ENCODE data around the gene TMEM98.
"Not testable (repeated sequence)": the region's sequence is repeated elsewhere in the genome, so short reads cannot be mapped to it uniquely, and the experiment has no call there.

Gene TMEM98

DNA sequence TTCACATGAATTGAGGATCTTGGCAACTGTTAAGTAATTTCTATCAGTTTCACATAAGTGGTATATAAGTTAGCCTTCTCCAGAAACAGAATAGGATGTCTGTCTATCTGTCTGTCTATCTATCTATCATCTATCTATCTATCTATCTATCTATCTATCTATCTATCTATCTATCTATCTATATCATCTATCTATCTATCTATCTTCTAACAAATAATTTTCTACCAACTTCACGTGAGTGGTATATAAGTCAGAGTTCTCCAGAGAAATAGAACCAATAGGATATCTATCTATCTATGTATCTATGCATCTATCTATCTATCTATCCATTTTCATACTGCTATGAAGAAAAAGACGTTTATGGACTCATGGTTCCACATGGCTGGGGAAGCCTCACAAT, 52.3 kb downstream of the TMEM98 start:
- no peaks in the 10 kb centered on the region for H3K9me3 ChIP-seq (ENCODE audit: control insufficient read depth in 2 of 2, low read length in 2 of 2)
- no peak overlapping the region for H3K4me3 ChIP-seq (ENCODE audit: low read length in 2 of 2)
- H3K4me1 ChIP-seq (ENCODE audit: control insufficient read depth, insufficient read depth, low read length), result no peaks in the 10 kb centered on the region
- H3K36me3 ChIP-seq (ENCODE audit: control insufficient read depth in 2 of 2, insufficient read depth in 2 of 2, low read length in 2 of 2), result no peaks in the 10 kb centered on the region
- no peak overlapping the region for H3K27ac ChIP-seq (ENCODE audit: low read length)
- no peak overlapping the region for H3K9ac ChIP-seq (ENCODE audit: low read length in 2 of 2)
- peaks cover 0 to 2% of the 10 kb centered on the region in 2 donors for H3K27me3 ChIP-seq (ENCODE audit: control insufficient read depth in 1 of 2, insufficient read depth in 2 of 2, low read length in 2 of 2)

- H3K27ac ChIP-seq (ENCODE audit: low read length); H3K4me1 ChIP-seq (ENCODE audit: control insufficient read depth, insufficient read depth, low read length); H3K27me3 ChIP-seq (ENCODE audit: control insufficient read depth in 1 of 2, insufficient read depth in 2 of 2, low read length in 2 of 2); H3K4me3 ChIP-seq (ENCODE audit: low read length in 2 of 2); H3K36me3 ChIP-seq (ENCODE audit: control insufficient read depth in 2 of 2, insufficient read depth in 2 of 2, low read length in 2 of 2); H3K9ac ChIP-seq (ENCODE audit: low read length in 2 of 2); H3K9me3 ChIP-seq (ENCODE audit: control insufficient read depth in 2 of 2, low read length in 2 of 2): not testable (repeated sequence)
Measured at GRCh38 chr17:32981611-32982010, 53.7 kb downstream of the TMEM98 start.

DNA sequence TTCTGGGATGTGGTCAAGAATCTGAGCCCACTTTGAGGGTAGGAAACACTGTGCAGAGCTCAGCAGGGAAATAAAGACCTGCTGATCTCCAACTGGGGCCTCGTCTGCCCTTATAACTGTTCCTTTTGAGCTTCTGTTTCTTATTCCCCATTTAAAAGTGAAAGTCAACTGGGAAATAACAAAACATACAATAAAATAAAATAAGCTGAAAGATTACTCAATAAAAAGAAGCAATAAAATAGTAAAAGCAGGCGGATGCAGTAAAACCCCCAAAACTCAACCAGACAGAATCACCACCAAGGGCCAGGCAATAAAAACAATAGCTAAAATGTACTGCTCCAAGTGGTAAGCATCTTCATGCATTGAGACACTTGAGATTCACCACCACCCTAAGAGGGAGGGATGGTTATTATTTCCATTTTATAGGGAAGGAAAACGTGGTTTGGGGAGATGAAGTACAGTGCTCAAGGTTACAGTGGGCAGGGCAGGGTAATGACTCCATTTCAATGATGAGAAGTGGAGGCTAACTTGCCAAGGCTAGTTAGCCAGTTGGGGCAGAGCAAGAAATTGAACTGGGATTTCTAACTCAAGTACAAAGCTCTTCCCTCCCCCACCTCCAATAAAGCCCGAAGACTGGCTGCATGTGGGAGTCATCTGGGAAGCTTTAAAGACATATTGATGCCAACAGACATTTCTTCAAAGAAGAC, 57.2 kb downstream of the TMEM98 start:
- Histone ChIP-seq H3K27ac (ENCODE audit: low read length) (no peak overlapping the region), H3K4me1 (ENCODE audit: control insufficient read depth, insufficient read depth, low read length) (no peaks in the 10 kb centered on the region), H3K9me3 (ENCODE audit: control insufficient read depth in 2 of 2, low read length in 2 of 2) (peaks cover 2 to 3% of the 10 kb centered on the region in 2 donors), H3K27me3 (ENCODE audit: control insufficient read depth in 1 of 2, insufficient read depth in 2 of 2, low read length in 2 of 2) (no peaks in the 10 kb centered on the region), H3K36me3 (ENCODE audit: control insufficient read depth in 2 of 2, insufficient read depth in 2 of 2, low read length in 2 of 2) (no peaks in the 10 kb centered on the region), H3K9ac (ENCODE audit: low read length in 2 of 2) (no peak overlapping the region), H3K4me3 (ENCODE audit: low read length in 2 of 2) (no peak overlapping the region)

DNA sequence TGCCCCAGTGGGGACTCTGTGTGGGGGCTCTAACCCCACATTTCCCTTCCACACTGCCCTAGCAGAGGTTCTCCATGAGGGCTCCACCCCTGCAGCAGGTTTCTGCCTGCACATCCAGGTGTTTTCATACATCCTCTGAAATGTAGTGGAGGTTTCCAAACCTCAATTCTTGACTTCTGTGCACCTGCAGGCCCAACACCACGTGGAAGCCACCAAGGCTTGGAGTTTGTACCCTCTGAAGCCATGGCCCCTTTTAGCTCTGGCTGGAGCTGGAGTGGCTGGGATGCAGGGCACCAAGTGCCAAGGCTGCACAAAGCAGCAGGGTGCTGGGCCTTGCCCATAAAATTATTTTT, 59.5 kb downstream of the TMEM98 start:
- H3K27ac ChIP-seq (ENCODE audit: low read length); H3K9me3 ChIP-seq (ENCODE audit: control insufficient read depth in 2 of 2, low read length in 2 of 2); H3K9ac ChIP-seq (ENCODE audit: low read length in 2 of 2); H3K4me1 ChIP-seq (ENCODE audit: control insufficient read depth, insufficient read depth, low read length); H3K36me3 ChIP-seq (ENCODE audit: control insufficient read depth in 2 of 2, insufficient read depth in 2 of 2, low read length in 2 of 2); H3K4me3 ChIP-seq (ENCODE audit: low read length in 2 of 2): not testable (repeated sequence)
- H3K27me3 ChIP-seq (ENCODE audit: control insufficient read depth in 1 of 2, insufficient read depth in 2 of 2, low read length in 2 of 2), result peaks cover 0 to 11% of the 10 kb centered on the region in 2 donors

DNA sequence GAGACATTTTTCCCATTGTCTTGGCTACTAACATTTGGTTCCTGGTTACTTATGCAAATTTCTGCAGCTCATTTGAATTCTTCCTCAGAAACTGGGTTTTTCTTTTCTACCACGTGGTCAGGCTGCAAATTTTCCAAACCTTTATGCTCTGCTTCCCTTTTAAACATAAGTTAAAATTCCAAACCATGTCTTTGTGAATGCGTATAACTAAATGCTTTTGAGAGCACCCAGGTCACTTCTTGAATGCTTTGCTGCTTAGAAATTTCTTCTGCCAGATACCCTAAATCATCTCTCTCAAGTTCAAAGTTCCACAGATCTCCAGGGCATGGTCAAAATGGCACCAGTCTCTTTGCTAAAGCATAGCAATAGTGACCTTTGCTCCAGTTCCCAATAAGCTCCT, 59.9 kb downstream of the TMEM98 start:
- not testable (repeated sequence) for H3K27ac ChIP-seq (ENCODE audit: low read length); H3K4me3 ChIP-seq (ENCODE audit: low read length in 2 of 2); H3K9ac ChIP-seq (ENCODE audit: low read length in 2 of 2); H3K36me3 ChIP-seq (ENCODE audit: control insufficient read depth in 2 of 2, insufficient read depth in 2 of 2, low read length in 2 of 2); H3K9me3 ChIP-seq (ENCODE audit: control insufficient read depth in 2 of 2, low read length in 2 of 2); H3K4me1 ChIP-seq (ENCODE audit: control insufficient read depth, insufficient read depth, low read length)
- H3K27me3 ChIP-seq (ENCODE audit: control insufficient read depth in 1 of 2, insufficient read depth in 2 of 2, low read length in 2 of 2), result peaks cover 0 to 12% of the 10 kb centered on the region in 2 donors

DNA sequence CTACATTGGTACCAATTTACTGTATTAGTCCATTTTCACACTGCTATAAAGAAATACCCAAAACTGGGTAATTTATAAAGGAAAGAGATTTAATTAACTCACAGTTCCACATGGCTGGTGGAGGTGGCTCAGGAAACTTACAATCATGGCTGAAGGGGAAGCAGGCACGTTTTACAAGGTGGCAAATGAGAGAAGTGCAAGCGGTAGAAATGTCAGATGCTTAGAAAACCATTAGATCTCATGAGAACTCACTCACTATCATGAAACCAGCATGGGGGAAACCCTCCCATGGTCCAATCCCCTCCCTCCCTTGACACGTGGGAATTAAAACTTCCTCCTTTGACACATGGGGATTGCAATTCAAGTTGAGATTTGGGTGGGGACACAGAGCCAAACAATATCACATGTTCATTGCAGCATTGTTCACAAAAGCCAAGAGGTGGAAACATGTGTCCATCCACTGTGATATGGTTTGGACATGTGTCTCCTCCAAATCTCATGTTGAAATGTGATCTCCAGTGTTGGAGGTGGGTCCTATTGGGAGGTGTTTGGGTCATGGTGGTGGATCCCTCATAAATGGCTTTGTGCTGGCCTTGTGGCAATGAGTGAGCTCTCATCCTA, 60.6 kb downstream of the TMEM98 start:
- H3K9me3 ChIP-seq (ENCODE audit: control insufficient read depth in 2 of 2, low read length in 2 of 2), result peaks cover 2 to 3% of the 10 kb centered on the region in 2 donors
- no peak overlapping the region for H3K27ac ChIP-seq (ENCODE audit: low read length)
- H3K27me3 ChIP-seq (ENCODE audit: control insufficient read depth in 1 of 2, insufficient read depth in 2 of 2, low read length in 2 of 2), result peaks cover 0 to 13% of the 10 kb centered on the region in 2 donors
- H3K9ac ChIP-seq (ENCODE audit: low read length in 2 of 2), result no peak overlapping the region
- H3K4me1 ChIP-seq (ENCODE audit: control insufficient read depth, insufficient read depth, low read length), result no peaks in the 10 kb centered on the region
- H3K4me3 ChIP-seq (ENCODE audit: low read length in 2 of 2), result no peak overlapping the region
- no peaks in the 10 kb centered on the region for H3K36me3 ChIP-seq (ENCODE audit: control insufficient read depth in 2 of 2, insufficient read depth in 2 of 2, low read length in 2 of 2)

GRCh38 chr17:32992321-32993033, 64.5 kb downstream of the TMEM98 start:
- no peak overlapping the region for H3K4me3 ChIP-seq (ENCODE audit: low read length in 2 of 2)
- no peak overlapping the region for H3K27ac ChIP-seq (ENCODE audit: low read length)
- peaks cover 0 to 3% of the 10 kb centered on the region in 2 donors for H3K9me3 ChIP-seq (ENCODE audit: control insufficient read depth in 2 of 2, low read length in 2 of 2)
- peaks cover 1 to 13% of the 10 kb centered on the region in 2 donors for H3K27me3 ChIP-seq (ENCODE audit: control insufficient read depth in 1 of 2, insufficient read depth in 2 of 2, low read length in 2 of 2)
- H3K9ac ChIP-seq (ENCODE audit: low read length in 2 of 2), result no peak overlapping the region
- no peaks in the 10 kb centered on the region for H3K36me3 ChIP-seq (ENCODE audit: control insufficient read depth in 2 of 2, insufficient read depth in 2 of 2, low read length in 2 of 2)
- no peaks in the 10 kb centered on the region for H3K4me1 ChIP-seq (ENCODE audit: control insufficient read depth, insufficient read depth, low read length)

DNA sequence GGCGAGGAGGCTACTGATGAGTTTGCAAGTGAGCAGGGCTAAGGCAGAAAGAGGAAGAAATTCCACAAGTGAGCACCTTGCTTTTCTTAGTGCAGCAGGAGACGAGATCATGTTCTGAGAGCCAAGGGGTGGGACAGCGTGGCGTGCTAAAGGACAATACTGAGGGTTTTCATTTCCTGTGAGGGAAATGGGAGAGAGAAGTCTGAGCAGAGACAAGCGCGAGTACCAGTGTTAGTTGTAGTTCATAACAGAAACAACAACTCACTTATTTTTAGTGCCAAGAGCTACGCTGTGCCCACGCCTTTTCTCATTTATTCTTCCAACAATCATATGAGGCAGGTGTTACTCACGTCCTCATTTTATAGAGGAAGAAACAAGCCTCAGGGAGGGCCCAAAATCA, 66.0 kb downstream of the TMEM98 start:
- no peaks in the 10 kb centered on the region for H3K36me3 ChIP-seq (ENCODE audit: control insufficient read depth in 2 of 2, insufficient read depth in 2 of 2, low read length in 2 of 2)
- H3K9ac ChIP-seq (ENCODE audit: low read length in 2 of 2), result no peak overlapping the region
- H3K27me3 ChIP-seq (ENCODE audit: control insufficient read depth in 1 of 2, insufficient read depth in 2 of 2, low read length in 2 of 2), result peaks cover 12 to 21% of the 10 kb centered on the region in 2 donors
- H3K9me3 ChIP-seq (ENCODE audit: control insufficient read depth in 2 of 2, low read length in 2 of 2), result no peaks in the 10 kb centered on the region
- H3K4me1 ChIP-seq (ENCODE audit: control insufficient read depth, insufficient read depth, low read length), result peaks cover 3% of the 10 kb centered on the region
- no peak overlapping the region for H3K27ac ChIP-seq (ENCODE audit: low read length)
- H3K4me3 ChIP-seq (ENCODE audit: low read length in 2 of 2), result no peak overlapping the region
